ENCODE measurements around the gene PLA2G3. TPM values are rescaled to one million over a fixed set of nuclear protein-coding genes. Genes with fewer than 3 reads are reported as not detected.
A peak's percentile ranks its signal among the peaks of the same experiment; 100 is the strongest.

PLA2G3 gene
- total RNA-seq, 2 experiments from 2014 or later: not detected

GRCh38 chr22:31107894-31108218 is 32.5 kb downstream of the PLA2G3 start:
- intact Hi-C loops (cut with DNase I, micrococcal nuclease): loop anchor here in 1 of 2 experiments (1.0 to 5.0 kb wide), 6 partner anchors 24 to 441 kb away; partner anchors contain the start of genes DUSP18, LIMK2 and PATZ1
- peaks cover 24% of the 10 kb centered on the region for H3K4me1 Mint-ChIP-seq (ENCODE audit: low read depth)
- Histone ChIP-seq H3K27ac (ENCODE audit: low read depth in 1 of 2, low read length in 2 of 2) (peak overlapping the region in 1 of 2 donors; percentile 24), H3K36me3 (ENCODE audit: insufficient read depth, low read length) (no peaks in the 10 kb centered on the region), H3K4me1 (ENCODE audit: insufficient read depth, low read length) (peaks cover 31% of the 10 kb centered on the region), H3K9me3 (ENCODE audit: control insufficient read depth in 1 of 2, insufficient read depth in 1 of 2, low read length in 2 of 2) (peaks cover 0 to 5% of the 10 kb centered on the region in 2 experiments), H3K27me3 (ENCODE audit: control insufficient read depth in 1 of 2, insufficient read depth in 2 of 2, low read length in 2 of 2) (no peaks in the 10 kb centered on the region), H3K4me3 (ENCODE audit: low read length) (peak overlapping the region; percentile 75)
- peak overlapping the region; percentile 87 for H3K27ac Mint-ChIP-seq
- peaks cover 17% of the 10 kb centered on the region for H3K36me3 Mint-ChIP-seq (ENCODE audit: low read depth)
- H3K27me3 Mint-ChIP-seq: no peaks in the 10 kb centered on the region
- ATAC-seq (ENCODE audit: poor library complexity) (peak; percentile 32), DNase-seq (no peak)
- POLR2A ChIA-PET: interaction anchor here (0.5 to 3.7 kb wide), 22 partner anchors 9 to 1484 kb away, joined by 3 to 23 read pairs (median 4); partner anchors contain the start of genes LIMK2, MORC2, PATZ1 and PIK3IP1
- H3K9me3 Mint-ChIP-seq: no peaks in the 10 kb centered on the region
- peak; percentile 15 for TF ChIP-seq CTCF (IDR thresholded peaks at IDR 0.05)
- CTCF ChIA-PET: interaction anchor here (0.7 to 3.4 kb wide), 9 partner anchors 23 to 473 kb away, joined by 3 to 21 read pairs (median 7); partner anchors contain the start of genes LIMK2, RNF185, SLC35E4 and SMTN
- peak overlapping the region; percentile 97 for H3K4me3 Mint-ChIP-seq

- peaks cover 0 to 1% of the 10 kb centered on the region in 2 experiments for H3K9me3 ChIP-seq (ENCODE audit: control insufficient read depth in 1 of 2, insufficient read depth in 1 of 2, low read length in 2 of 2)
- intact Hi-C loops (cut with DNase I, micrococcal nuclease): loop anchor here in 1 of 2 experiments (1.0 to 5.0 kb wide), 6 partner anchors 23 to 440 kb away; partner anchors contain the start of genes DUSP18, LIMK2 and PATZ1
- ATAC-seq (ENCODE audit: poor library complexity): peak; percentile 90
- DNase-seq: peak; percentile 71 to 95 (median 82)
- Mint-ChIP-seq H3K9me3 (no peaks in the 10 kb centered on the region), H3K27me3 (no peaks in the 10 kb centered on the region), H3K36me3 (ENCODE audit: low read depth) (peaks cover 17% of the 10 kb centered on the region), H3K27ac (peak within 1 kb of the TSS; percentile 87), H3K4me3 (peak within 1 kb of the TSS; percentile 97), H3K4me1 (ENCODE audit: low read depth) (peaks cover 24% of the 10 kb centered on the region)
- POLR2A ChIA-PET: interaction anchor here (0.5 to 3.7 kb wide), 24 partner anchors 9 to 1484 kb away, joined by 3 to 23 read pairs (median 4); partner anchors contain the start of genes LIMK2, MORC2, PATZ1 and PIK3IP1
- peaks cover 31% of the 10 kb centered on the region for H3K4me1 ChIP-seq (ENCODE audit: insufficient read depth, low read length)
- peak; percentile 70 for TF ChIP-seq CTCF (IDR thresholded peaks at IDR 0.05)
- peak within 1 kb of the TSS; percentile 75 for H3K4me3 ChIP-seq (ENCODE audit: low read length)
- H3K27ac ChIP-seq (ENCODE audit: low read depth in 1 of 2, low read length in 2 of 2): peak within 1 kb of the TSS; percentile 24 to 51
- CTCF ChIA-PET: interaction anchor here (0.7 to 3.4 kb wide), 9 partner anchors 22 to 472 kb away, joined by 3 to 21 read pairs (median 7); partner anchors contain the start of genes LIMK2, RNF185, SLC35E4 and SMTN
- no peaks in the 10 kb centered on the region for H3K27me3 ChIP-seq (ENCODE audit: control insufficient read depth in 1 of 2, insufficient read depth in 2 of 2, low read length in 2 of 2)
- no peaks in the 10 kb centered on the region for H3K36me3 ChIP-seq (ENCODE audit: insufficient read depth, low read length)
Measured at GRCh38 chr22:31107178-31107893, 33.0 kb downstream of the PLA2G3 start, which contains the start of gene SELENOM. SELENOM (minus strand) TSS chr22:31107568; CDS start chr22:31107505, 63 bp downstream.

GRCh38 chr22:31106731-31107177 is 33.6 kb downstream of the PLA2G3 start:
- no peaks in the 10 kb centered on the region for H3K27me3 ChIP-seq (ENCODE audit: control insufficient read depth in 1 of 2, insufficient read depth in 2 of 2, low read length in 2 of 2)

More at GRCh38 chr22:31106731-31107177, 33.6 kb downstream of the PLA2G3 start:
- H3K27ac Mint-ChIP-seq: peak overlapping the region; percentile 87
- intact Hi-C loops (cut with DNase I, micrococcal nuclease): loop anchor here in 1 of 2 experiments (1.0 to 5.0 kb wide), 6 partner anchors 22 to 439 kb away; partner anchors contain the start of genes DUSP18, LIMK2 and PATZ1
- ChIA-PET POLR2A (interaction anchor here (0.8 to 3.7 kb wide), 15 partner anchors 8 to 240 kb away, joined by 3 to 23 read pairs (median 5); partner anchors contain the start of genes LIMK2, MORC2, PATZ1 and PIK3IP1), CTCF (interaction anchor here (0.9 to 3.4 kb wide), 6 partner anchors 22 to 472 kb away, joined by 4 to 21 read pairs (median 9); partner anchors contain the start of genes LIMK2, RNF185, SLC35E4 and SMTN)
- peak overlapping the region; percentile 97 for H3K4me3 Mint-ChIP-seq
- TF ChIP-seq CTCF (IDR thresholded peaks at IDR 0.05): no peak
- Histone ChIP-seq H3K4me1 (ENCODE audit: insufficient read depth, low read length) (peaks cover 31% of the 10 kb centered on the region), H3K36me3 (ENCODE audit: insufficient read depth, low read length) (no peaks in the 10 kb centered on the region), H3K4me3 (ENCODE audit: low read length) (peak overlapping the region; percentile 75), H3K27ac (ENCODE audit: low read depth in 1 of 2, low read length in 2 of 2) (peak overlapping the region in 1 of 2 donors; percentile 51), H3K9me3 (ENCODE audit: control insufficient read depth in 1 of 2, insufficient read depth in 1 of 2, low read length in 2 of 2) (no peaks in the 10 kb centered on the region)
- ATAC-seq (ENCODE audit: poor library complexity): no peak
- H3K36me3 Mint-ChIP-seq (ENCODE audit: low read depth): peaks cover 17% of the 10 kb centered on the region
- DNase-seq: no peak
- no peaks in the 10 kb centered on the region for H3K9me3 Mint-ChIP-seq
- no peaks in the 10 kb centered on the region for H3K27me3 Mint-ChIP-seq
- H3K4me1 Mint-ChIP-seq (ENCODE audit: low read depth): peaks cover 24% of the 10 kb centered on the region
